GM19025 (cell line): ENCODE measurements around the gene ZMYND10.
A peak's percentile ranks its signal among the peaks of the same experiment; 100 is the strongest.
"Not testable (repeated sequence)": the region's sequence is repeated elsewhere in the genome, so short reads cannot be mapped to it uniquely, and the experiment has no call there.

Experiments used
- ATAC-seq: cut with Tn5 transposase; IDR thresholded peaks from one replicate; pipeline ENCODE4 v1.9.1; 2021; ENCODE audit warnings: mild to moderate bottlenecking, low read depth, moderate library complexity; ENCODE audit not compliant: unreplicated experiment

ZMYND10 gene

DNA sequence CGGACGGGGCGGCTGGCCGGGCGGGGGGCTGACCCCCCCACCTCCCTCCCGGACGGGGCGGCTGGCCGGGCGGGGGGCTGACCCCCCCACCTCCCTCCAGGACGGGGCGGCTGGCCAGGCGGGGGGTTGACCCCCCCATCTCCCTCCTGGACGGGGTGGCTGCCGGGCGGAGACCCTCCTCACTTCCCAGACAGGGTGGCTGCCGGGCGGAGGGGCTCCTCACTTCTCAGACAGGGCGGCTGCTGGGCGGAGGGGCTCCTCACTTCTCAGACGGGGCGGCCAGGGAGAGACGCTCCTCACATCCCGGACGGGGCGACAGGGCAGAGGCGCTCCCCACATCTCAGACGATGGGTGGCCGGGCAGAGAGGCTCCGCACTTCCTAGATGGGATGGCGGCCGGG, 33.5 kb downstream of the ZMYND10 start:
- not testable (repeated sequence) for ATAC-seq

DNA sequence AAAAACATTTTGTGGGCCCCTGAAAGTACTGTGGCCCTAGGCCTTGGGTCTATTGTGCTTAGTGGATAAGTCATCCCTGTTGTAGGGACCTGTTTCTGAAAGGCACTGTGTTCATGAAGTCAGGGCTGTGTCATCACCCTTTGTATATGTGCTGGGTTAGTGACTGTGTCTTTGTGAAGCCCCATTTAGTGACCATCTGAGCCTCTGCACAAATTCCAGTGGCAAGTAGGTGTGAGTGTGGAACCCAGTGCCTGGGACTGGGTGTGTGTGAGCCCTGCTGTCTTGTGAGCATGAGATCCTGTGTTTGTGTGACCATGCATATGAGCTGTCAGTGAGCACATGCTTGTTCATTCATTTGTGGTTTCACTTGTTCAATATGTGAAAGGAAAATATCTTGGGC, 40.9 kb downstream of the ZMYND10 start:
- ATAC-seq, result no peak

DNA sequence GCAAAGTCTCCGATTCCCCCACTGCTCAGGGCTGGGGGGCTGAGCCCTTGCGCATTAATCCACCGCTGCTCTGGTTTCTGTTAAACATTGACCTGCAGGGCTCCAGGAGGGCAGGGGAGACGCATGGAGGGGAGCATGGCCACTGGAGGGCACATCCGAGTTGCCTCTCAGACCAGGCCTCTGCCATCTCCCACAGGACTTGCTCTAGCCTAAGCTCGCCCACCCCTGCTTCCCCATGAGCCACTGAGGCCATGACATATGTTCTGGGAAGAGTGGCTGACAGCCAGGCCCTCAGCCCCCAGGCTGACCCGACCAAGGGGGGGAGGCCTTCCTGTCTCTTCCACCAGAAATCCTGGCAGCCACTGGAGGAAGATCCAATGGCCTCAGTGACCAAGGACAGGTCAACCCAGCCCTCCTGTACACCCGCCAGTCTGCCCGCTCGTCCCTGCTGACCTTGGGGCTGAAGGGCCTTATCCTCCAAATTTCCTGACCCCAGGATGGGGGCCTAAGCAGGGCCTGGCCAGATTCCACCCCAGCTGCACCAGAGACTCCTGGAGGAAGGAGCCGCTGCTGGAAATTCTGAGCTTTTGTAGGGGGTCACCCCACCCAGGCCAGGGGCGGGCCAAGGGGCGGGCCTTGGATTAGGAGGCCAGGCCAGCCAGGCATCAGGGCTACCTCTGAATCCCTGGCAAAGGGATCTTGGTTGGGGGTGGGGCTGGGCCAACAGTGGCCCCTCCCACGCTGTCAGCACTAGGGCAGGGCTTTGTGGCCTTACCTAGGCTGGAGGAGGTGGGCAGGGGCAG, 42.3 kb downstream of the ZMYND10 start, which contains the start of gene HYAL1:
Gene HYAL1, minus strand, starts transcription at position 562 of the 803 bp plus-strand sequence. CDS start 618 bp downstream, outside the sequence.
- ATAC-seq, result no peak

DNA sequence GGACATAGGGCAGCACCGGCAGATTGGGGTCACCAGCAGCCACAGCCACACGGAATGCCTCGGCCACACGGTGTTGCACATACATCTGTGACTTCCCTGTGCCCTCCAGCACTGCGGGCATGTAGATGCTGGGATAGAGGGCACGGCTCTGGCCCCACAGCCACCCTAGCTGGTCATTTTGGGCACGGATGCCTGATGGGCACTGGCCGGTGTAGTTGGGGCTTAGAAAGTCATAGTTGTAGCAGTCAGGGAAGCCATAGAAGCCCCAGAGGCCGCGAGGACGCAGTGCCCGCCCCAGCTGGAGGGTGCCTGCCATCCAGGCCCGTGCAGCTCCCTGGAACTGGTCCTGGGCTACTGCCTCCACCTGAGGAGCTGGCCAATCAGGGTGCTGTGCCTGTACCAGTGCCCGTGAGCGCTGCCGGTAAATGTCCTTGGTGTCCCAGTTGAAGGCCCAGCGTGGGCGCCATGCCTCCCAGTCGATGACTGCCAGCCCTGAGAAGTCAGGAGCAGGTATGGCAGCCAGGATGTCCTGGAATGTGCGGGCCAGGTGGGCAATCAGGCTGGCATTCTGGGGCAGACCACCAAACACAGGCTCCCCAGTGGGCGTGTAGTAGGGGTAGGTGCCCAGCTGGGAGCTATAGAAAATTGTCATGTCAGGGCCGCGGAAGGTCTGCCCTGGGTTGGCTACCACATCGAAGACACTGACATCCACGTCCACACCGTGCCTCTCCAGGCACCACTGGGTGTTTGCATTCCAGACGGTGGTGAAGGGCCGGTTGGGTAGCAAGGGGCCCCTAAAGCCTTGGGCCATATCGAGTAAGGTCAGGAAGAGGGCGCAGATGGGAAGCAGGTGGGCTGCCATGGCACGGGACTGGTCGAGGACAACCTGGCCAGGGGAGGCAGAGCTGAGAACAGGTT, 43.2 kb downstream of the ZMYND10 start:
- no peak for ATAC-seq

DNA sequence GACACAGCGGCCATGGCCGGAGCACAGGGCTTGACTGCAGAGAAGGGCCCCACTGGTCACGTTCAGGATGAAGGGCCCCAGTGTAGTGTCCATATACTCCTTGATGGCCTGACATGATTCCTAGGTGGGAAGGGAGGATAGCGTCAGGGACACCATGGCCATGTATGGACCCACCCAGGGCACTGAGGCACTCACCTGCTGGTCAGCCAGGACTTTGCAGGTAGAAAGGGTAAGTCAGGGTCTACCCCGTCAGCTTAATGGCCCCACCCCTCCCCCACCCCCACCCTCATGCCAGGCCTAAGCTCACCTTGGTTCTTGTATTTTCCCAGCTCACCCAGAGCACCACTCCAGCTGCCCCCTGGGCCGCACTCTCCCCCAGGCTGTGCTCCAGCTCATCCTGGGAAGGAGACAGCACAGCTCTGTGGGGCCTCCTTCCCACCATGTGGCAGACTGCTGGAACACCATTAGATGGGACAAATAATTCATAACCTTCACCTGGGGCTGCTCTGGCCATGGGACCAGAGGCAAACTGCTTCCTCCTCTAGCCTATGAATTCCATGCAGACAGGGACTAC, 44.8 kb downstream of the ZMYND10 start:
- ATAC-seq, result no peak

DNA sequence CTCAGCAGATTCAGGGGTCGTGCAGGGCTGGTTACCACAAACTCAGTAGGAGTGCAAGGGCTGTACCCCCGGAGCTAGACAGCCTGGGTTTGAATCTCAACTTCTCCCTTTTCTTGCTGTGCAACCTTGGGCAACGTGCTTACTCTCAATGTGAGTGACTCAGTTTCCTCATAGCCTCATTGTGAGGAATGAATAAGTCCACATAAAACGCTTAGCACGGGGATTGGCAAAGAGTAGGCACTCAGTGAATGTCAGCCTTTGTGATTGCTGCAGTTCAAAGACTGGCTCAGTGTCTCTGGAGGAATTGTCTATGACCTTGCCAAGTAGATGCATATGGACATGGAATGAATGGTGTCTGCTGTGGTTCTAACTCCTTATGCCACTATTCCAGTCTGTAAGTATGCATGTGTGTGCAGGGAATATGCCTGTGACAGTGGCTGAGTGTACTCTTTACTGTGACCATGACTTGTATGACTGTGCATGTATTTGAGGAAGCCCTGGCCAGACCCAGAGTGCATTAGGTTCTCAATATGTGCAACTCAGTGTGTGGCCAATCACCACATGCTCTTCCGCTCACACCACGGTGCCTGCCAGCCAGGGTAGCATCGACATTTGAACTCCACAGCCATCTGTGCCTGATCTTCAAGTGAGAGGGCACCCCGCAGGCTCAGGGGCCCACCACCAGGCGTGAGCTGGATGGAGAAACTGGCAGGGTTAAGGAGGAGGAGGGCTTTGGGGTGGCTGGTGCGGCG, 45.4 kb downstream of the ZMYND10 start:
- no peak for ATAC-seq

DNA sequence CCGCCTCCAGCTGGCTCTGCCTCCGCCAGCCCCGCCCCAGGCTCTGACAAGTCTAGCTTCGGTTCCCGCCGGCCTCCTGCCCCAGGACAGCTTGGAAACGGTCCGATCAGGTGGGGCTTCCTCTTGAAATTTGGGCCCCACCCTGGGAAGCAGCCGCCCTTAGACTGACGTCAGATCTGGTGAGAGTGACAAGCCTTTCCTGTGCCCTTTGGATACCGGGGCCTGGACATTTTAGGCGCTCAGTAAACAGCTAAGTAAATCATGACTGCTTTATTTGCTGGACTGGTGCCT, 45.9 kb downstream of the ZMYND10 start:
- no peak for ATAC-seq

DNA sequence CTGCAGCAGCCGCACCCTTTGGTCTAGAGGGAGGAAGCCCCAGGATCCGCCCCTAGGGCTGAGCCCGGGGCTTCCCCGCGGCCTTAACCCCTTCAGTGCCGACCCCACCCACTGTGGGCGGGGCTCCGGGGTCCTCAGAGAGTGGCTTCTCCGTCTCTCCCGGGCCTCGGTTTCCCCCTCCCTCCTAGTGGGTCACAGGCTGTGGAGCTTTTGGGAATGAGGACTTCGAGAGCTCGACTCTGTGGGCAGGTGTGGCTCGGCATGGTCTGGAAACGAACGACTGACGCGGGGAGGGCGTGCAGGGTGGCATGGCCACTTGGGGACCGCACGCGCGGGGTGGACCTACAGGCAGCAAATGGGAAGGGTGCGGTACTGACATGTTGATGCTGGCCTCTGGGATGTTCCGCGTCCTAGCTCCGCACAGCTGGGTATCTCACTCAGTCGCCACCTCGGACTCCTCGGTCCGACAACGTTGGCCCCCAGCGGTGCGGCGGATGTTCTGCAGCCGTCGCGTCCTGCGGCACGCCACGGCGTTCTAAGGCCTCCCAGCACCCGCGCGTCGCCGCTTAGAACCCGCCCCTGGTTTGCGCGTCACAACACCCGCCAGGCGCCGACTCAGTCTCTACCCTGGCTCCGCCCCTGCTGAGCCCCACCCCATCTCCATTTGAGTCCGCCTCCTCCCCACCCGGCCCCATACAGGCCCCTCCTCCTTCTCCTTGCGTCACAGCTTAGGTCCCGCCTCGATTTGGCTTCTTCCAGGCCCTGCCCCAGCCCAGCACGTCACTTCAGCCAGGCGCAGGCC, 46.5 kb downstream of the ZMYND10 start, which contains the start of the genes HYAL3 and NAA80:
Gene HYAL3, minus strand, starts transcription at position 570 of the 802 bp plus-strand sequence. CDS start 3,803 bp downstream, outside the sequence.
Gene NAA80, minus strand, starts transcription at position 570 of the 802 bp plus-strand sequence. CDS start 1,942 bp downstream, outside the sequence.
- ATAC-seq, result peak; percentile 89

DNA sequence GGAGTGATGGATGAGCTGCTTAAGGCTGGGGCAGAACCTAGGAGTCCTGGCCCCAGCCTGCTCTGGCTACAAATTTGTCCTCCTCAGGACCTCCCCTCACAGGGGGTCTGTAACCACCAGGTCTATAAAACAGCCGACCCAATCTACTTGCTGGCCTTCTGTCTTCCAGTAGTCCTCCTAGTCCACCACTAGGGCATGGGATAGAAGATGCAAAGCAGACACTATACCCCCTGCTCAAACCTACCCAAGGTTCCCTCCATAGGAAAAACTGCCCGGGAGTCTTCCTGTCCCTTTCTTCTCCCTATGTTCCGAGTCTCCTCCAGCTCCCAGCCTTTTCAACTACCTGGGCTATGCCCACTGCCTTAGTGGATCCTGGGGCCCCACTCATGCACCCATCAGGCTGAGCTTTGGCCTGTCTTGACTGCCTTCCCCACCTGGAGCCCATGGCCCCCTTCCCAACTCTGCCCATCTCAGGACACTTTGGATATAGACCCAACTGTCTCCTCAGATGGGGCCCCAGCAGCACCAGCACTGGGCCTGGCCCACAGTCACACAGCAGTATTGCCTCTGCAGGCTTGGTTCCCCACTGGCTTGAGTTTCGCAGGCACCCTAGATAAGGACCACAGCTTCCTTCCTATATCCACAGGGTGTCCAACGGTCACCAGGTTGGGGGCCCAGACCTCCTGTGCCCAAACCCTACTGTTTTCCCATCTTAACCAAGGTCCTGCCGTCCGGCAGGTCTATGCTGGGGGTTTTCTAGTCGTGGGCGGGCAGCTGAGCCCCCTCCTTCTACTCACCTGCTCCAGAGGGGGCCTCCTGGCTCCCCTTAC, 47.4 kb downstream of the ZMYND10 start:
- ATAC-seq, result no peak

DNA sequence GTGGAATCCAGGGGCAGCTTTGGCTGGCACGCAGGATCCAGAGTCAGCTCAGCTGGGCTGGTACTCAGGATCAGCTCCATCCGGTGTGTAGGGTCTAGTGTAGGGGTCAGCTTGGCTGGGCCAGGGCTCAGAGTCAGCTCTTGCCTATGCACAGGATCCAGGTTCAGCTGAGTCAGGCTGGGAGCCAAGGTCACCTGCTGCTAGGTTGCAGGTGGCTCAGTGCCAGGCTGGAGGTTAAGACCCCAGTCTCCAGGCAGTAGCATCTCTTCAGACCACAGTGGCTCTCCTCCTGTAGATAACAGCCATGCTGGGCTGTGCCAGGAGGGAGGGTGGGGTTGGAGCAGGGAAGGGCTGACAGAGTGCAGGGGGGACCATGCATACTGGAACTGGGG, 48.2 kb downstream of the ZMYND10 start:
- ATAC-seq, result no peak

DNA sequence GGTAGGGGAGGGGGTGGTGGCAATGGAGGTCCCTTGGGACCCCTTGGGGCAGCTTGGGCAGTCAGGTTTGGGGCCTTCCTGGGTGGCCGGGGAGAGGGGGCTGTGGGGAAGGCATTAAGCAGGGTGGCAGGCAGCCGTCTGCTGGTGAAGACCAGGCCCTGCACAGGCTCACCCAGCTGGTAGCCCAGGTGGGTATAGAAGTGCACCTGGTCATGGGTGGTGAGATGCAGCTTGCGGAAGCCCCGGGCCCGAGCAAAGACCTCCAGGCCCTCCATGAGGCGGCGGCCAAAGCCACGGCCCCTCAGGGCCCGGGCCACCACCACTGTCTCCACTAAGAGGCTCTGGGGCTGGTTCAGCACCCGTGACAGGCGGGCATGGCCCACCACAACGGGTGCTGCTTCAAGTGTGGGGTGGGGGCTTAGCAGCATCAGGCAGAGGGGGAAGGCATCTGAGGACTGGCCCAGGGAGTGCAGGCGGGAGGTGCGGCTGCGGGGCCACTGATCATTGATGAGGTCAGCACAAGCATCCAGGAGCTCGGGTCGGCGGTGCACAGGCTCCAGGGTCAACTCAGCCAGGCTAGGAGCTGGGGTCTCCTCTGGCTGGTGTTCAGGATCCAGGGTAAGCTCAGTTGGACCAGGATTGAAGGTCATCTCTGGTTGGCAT, 48.7 kb downstream of the ZMYND10 start:
- no peak for ATAC-seq

DNA sequence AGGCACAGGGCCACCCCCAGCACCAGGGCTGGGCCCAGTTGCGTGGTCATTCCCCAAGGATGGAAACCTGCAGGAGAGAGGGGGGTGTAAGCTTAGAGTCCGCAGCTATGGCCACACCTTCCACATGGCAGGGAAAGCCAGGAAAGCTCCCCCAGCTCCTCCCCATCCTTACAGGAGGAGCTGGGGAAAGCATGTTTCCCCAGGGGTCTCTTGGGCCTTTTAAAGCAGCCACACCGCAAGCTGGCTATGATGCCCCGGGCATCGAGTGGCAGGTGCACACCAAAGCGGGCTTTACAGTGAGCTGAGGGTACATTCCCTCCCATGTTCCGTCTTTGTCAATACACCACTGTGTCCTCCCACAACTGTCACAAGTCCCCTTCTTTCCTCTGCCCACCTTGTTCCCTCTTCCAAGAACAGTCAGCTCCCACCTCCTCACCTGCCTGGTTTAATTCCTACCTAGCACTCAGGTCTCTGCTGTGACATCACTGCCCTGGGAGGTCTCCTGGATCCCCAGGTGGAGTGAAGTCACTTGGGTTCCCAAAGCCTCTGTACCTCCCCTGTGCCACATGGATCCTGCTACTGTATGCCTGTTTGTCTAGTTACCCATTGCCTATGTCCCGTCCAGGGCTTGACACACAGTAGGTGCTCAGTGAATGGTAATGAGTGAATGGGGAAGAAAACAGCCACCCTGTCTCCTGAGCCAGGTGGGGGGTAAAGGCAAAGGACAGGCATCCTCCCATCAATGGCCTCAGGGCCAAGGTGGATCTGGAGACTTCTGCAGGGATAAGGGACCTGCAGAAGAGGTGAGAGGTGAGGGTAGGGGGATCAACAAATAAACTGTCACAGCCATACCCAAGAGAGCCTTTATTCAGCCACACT, 49.7 kb downstream of the ZMYND10 start:
- ATAC-seq, result no peak

DNA sequence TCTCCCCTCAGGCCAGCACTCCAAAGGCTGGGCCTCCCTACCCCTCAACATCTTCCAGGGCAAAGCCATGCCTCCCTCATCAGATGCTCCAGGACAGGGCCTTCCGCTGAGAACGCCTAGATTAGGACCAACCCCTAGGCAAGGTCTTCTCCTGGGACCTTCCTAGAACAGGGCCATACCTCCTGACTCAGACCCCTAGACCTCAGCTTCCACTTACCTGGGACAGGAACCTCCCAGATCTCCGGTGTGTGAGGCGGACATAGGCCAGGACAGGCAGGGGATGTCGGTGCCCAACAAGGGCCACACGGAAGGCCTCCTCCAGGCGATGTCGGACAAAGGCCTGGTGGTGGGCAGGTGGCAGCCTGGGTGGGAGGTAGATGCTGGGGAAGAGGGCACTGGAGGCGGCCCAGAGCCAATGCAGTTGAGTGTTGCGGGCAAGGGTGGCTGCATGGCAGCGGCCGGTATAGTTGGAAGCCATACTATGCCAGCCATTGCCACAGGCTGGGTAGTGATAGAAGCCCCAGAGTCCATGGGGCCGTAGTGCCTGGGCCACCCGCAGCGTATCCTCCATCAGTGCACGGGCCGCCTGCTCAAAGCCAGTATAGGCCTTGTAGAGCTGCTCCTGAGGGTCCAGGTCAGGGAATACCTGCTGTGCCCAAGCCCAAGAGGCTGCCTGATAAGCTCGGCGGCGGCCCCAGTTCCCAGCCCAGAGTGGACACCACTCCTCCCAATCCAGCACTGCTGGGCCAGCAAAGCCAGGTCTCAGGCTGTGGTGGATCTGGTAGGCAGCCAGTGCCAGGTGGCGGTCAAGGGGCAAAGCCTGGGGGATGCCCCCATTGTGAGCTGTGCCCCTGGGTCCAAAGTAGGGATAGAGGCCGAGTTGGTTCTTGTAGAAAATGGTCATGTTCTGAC, 50.8 kb downstream of the ZMYND10 start:
- ATAC-seq, result no peak

DNA sequence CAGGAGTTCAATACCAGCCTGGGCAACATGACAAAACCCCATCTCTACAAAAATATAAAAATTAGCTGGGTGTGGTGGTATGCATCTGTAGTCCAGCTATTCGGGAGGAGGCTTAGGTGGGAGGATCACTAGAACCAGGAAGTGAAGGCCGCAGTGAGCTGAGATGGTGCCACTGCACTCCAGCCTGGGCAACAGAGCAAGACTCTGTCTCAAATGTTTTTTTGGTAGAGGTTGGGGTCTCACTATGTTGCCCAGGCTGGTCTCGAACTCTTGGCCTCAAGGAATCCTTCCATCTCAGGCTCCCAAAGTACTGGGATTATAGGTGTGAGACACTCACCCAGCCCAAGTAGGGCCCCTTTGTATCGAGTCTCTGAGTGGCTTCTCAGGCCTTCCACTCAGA, 51.4 kb downstream of the ZMYND10 start:
- ATAC-seq, result no peak

DNA sequence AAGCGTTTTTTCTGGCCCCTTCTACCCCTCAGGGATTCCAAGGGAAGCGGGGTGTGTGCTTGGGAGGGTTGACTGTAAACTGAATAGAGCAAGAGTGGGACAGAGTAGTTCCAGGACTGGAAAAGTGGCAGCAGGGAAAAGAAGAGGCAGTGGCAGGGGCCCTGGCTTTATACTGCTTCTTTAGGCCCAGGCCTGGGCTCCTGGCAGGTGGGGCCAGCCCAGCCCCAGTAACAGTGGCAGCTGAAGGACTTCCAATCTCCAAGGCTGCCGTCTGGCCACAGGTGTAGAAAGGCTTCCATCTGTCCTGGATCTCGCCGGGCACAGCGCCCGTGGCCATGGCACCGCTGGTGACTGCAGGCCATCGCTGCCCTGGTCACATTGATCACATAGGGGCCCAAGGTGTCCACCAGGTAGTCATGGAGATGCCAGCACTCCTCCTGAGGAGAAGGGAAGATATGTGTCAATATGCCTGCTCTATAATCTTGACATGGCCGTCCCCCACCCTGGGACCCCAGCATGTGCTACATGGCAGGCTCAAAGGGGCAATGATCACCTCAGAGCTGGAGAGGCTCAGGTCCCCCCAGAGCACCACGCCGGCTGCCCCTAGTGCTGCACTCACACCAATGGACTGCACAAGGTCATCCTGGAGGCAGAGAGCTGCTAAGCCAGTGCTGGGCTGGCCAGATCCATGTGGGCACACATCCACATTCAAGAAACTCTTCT, 52.3 kb downstream of the ZMYND10 start:
- no peak for ATAC-seq
